GF-D8 (cell line): ENCODE measurements around the gene DDX19B.
"Not testable (repeated sequence)": the region's sequence is repeated elsewhere in the genome, so short reads cannot be mapped to it uniquely, and the experiment has no call there.

Experiments
- DNase-seq: peaks from one replicate; lab custom pipeline; 2025; lab: John Stamatoyannopoulos, UW

Gene DDX19B

GRCh38 chr16:70349783-70350182, 50.8 kb downstream of the DDX19B start:
- DNase-seq, result no peak

GRCh38 chr16:70359552-70359951, 60.6 kb downstream of the DDX19B start:
- no peak for DNase-seq

GRCh38 chr16:70364399-70364798, 65.4 kb downstream of the DDX19B start:
- DNase-seq, result no peak

GRCh38 chr16:70370145-70370544, 71.2 kb downstream of the DDX19B start:
- not testable (repeated sequence) for DNase-seq

- no peak for DNase-seq
These were observed 71.9 kb downstream of the DDX19B start for GRCh38 chr16:70370924-70371323.

GRCh38 chr16:70372921-70373728, 74.1 kb downstream of the DDX19B start:
- DNase-seq, result no peak

GRCh38 chr16:70374213-70374612, 75.2 kb downstream of the DDX19B start:
- DNase-seq, result no peak

GRCh38 chr16:70375636-70376611, 76.9 kb downstream of the DDX19B start:
- DNase-seq, result no peak

- DNase-seq, result no peak
These were observed 78.8 kb downstream of the DDX19B start for GRCh38 chr16:70377782-70378181.

GRCh38 chr16:70378869-70379493, 80.0 kb downstream of the DDX19B start:
- DNase-seq, result no peak

- DNase-seq, result peak; percentile 26
These were observed 81.4 kb downstream of the DDX19B start for GRCh38 chr16:70380248-70380918.

GRCh38 chr16:70380919-70381603, 82.1 kb downstream of the DDX19B start:
- DNase-seq, result peak; percentile 94

GRCh38 chr16:70381604-70382342, 82.8 kb downstream of the DDX19B start:
- no peak for DNase-seq

GRCh38 chr16:70383421-70383960, 84.5 kb downstream of the DDX19B start:
- no peak for DNase-seq
